ENCODE measurements around the gene ZNF689.
"Not testable (repeated sequence)": the region's sequence is repeated elsewhere in the genome, so short reads cannot be mapped to it uniquely, and the experiment has no call there.

ZNF689 gene

DNA sequence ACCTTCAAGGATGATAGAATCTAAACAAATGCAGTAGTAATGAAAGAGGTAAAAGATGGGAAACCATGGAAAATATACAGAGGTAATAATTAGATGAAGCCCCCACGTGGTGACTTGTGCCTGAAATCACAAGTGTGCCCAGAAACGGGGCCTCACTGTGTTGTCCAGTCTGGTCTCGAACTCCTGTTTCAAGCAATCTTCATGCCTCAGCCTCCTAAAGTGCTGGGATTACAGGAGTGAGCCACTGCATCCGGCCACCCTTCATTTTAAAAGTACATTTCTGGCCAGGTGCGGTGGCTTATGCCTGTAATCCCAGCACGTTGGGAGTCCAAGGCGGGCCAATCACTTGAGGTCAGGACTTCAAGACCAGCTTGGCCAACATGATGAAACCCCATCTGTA, 26.4 kb upstream of the ZNF689 start:
- no peak for DNase-seq (ENCODE audit: low read depth)

- DNase-seq (ENCODE audit: low read depth): no peak
Measured at GRCh38 chr16:30633526-30633925, 23.3 kb upstream of the ZNF689 start.

DNA sequence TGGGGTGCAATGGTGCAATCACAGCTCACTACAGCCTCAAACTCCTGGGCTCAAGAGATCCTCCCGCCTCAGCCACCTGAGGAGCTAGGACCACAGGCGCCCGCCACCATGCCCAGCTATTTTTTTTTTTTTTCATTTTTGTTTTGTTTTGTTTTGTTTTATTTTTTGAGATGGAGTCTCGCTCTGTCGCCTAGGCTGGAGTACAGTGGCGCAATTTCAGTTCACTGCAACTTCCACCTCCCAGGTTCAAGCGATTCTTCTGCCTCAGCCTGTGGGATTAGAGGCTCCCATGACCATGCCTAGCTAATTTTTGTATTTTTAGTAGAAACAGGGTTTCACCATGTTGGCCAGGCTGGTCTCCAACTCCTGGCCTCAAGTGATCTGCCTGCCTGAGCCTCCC, 22.3 kb upstream of the ZNF689 start:
- not testable (repeated sequence) for DNase-seq (ENCODE audit: low read depth)

DNA sequence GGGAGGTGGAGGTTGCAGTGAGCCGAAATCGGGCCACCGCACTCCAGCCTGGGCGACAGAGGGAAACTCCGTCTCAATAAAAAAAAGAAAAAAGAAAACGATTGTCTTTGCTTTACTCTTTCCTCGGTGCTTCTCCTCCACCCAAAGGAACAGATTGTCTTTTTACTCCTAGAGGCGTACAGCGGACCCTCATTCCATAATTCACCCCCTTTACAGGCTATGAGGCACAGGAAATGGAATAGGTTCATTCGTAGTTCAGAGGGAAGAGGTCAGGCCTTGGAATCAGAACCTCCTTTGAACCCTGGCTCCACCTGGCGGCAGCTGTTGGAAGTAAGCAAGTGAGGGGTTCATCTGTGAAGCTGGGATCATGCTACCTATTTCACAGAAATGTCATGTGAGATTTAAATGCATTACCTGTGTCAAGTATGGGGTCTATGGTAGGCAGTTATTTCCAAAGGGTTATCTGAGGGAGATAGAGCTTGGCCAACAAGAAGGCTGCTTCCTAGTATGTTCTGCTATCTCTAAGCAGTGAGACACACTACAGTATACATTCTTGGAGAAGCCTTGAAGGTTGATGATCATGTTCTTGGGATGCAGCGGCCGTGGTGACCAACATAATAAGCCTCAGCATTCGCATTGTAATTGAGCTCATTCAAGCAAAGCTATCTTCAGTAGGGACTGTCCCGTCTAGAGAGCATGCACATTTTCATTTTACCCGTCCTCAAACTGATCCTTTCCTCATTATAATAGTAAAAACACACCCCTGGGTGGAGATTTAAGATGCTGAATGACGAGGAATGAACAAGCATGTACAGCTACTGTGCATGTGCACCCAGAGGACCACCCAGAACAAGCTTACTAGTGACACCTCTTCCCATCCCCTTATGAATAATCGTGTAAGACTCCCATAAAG, 18.7 kb upstream of the ZNF689 start:
- DNase-seq (ENCODE audit: low read depth): peak; percentile 90

GRCh38 chr16:30626236-30626635, 16.0 kb upstream of the ZNF689 start:
- DNase-seq (ENCODE audit: low read depth): no peak

GRCh38 chr16:30623536-30624283, 13.5 kb upstream of the ZNF689 start:
- no peak for DNase-seq (ENCODE audit: low read depth)

DNA sequence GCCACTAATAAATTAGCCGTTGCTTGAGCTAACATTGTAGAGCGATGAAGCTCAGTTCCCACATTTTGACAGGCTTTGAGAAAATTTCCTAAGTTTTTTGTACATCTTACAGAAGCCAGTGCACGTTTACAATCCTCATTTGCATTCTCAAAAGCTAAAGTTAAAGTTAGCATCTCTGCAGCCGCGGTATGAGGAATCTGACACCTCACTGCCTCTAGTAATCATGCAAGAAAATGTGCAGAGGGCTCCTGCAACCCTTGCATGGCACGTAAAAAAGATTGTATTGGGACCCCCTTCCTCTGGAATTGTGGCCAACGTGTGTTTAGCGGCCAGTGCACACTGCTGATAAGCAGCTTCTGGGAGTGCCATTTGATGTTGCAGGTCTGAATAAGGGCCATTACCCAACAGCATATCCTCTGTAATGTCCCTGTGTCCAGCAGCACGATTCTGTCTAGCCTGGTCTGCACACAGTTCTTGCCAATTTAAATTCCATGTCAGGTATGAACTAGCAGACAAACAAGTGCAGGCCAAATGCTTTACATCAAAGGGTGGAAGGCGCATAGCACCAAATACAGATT, 12.4 kb upstream of the ZNF689 start:
- DNase-seq (ENCODE audit: low read depth): no peak

- DNase-seq (ENCODE audit: low read depth): no peak
Measured at GRCh38 chr16:30621765-30622164, 11.6 kb upstream of the ZNF689 start.

GRCh38 chr16:30620169-30620568, 10.0 kb upstream of the ZNF689 start:
- DNase-seq (ENCODE audit: low read depth): no peak

- DNase-seq (ENCODE audit: low read depth): no peak
Measured at GRCh38 chr16:30619638-30620037, 9.4 kb upstream of the ZNF689 start.

GRCh38 chr16:30619202-30619601, 9.0 kb upstream of the ZNF689 start:
- DNase-seq (ENCODE audit: low read depth): no peak

GRCh38 chr16:30615358-30616091, 5.3 kb upstream of the ZNF689 start:
- DNase-seq (ENCODE audit: low read depth): peak; percentile 59

GRCh38 chr16:30609002-30609925, 925 bp downstream of the ZNF689 start:
- DNase-seq (ENCODE audit: low read depth): no peak

DNA sequence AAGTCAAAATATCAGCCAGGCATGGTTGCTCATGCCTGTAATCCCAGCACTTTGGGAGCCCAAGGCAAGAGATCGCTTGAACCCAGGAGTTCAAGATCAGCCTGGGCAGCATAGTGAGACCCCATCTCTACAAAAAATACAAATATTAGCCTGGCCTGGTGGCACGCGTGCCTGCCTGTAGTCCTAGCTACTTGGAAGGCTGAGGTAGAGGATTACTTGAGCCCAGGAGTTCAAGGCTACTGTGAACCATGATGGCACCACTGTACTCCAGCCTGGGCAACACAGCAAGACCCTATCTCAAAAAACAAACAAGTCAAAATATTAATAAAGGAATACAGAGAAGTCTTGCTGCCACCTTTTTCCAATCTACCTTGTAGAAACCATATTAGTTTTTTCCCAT, 4.2 kb downstream of the ZNF689 start:
- DNase-seq (ENCODE audit: low read depth): no peak

GRCh38 chr16:30605158-30605557, 5.0 kb downstream of the ZNF689 start:
- DNase-seq (ENCODE audit: low read depth): no peak

- no peak for DNase-seq (ENCODE audit: low read depth)
Measured at GRCh38 chr16:30604316-30604947, 5.8 kb downstream of the ZNF689 start.

- no peak for DNase-seq (ENCODE audit: low read depth)
Measured at GRCh38 chr16:30603945-30604315, 6.3 kb downstream of the ZNF689 start.

- no peak for DNase-seq (ENCODE audit: low read depth)
Measured at GRCh38 chr16:30602616-30603277, 7.4 kb downstream of the ZNF689 start.

GRCh38 chr16:30601966-30602365, 8.2 kb downstream of the ZNF689 start:
- DNase-seq (ENCODE audit: low read depth): no peak

DNA sequence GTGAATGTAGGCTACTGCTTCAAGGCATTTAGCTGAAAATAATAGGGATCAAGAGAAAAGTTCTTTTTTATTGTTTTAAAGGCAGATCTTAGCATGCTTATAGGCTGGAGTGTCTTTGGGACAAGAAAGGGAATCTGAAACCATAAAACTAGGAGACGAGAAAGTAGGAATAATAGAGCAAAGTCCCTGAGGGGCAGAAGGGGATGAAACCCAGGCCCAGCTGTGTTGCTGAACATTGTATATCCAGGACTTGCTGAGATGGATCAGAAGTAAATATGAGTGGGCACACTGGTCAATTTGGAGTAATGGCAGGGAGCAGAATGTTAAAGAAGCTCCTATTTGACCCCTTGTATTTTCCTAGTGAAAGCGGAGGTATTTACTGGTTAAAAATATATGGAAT, 9.3 kb downstream of the ZNF689 start:
- no peak for DNase-seq (ENCODE audit: low read depth)

Measured in stimulated activated CD8-positive, alpha-beta memory T cell treated with anti-CD3 and anti-CD28 coated beads, Interleukin-7, amount 100 ng/mL, for 24 hours (primary cell).